ENCODE results near the gene RRBP1. TPM values are rescaled to one million over a fixed set of nuclear protein-coding genes. Genes with fewer than 3 reads are reported as not detected.

The RRBP1 gene
- total RNA-seq, 1 experiment from 2014 or later = 93.6 TPM

DNA sequence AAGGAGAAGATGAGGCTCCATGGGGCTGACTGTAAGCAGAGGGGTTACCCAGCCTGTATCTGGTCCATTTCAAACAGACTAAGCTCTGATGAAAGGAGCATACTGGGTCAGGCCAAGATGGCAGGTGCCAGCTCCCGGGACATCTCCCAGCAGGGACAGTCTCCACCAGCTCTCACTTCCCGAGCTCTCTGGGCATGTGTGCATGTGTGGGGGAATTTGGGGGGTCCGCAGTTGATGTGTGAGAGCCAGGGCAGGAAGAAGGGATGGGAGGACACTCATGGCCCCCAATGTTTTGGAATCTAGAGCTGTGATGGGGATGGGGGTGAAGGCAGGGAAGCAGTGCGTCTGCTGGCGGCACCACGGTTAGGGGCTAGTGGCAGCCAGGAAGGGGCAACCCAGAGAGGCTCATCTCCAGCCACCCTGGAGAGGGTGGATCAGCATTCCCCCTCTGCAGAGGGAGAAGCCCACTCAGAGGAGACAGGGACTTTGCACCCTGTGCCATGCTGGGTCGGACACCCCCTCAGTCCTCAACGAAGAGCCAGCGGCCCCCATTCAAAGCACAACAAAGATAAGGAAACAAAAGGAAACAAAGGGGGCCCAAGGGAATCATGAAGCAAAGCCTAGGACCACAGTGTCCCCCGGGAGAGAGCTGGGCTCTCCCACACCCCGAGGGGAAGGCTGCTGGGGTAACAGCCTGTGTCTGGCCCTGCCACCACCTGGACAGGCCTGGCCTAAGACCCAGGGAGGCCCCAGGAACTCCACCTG lies 59.8 kb downstream of the RRBP1 start:
- DNase-seq (ENCODE audit: low spot score) = no peak

DNA sequence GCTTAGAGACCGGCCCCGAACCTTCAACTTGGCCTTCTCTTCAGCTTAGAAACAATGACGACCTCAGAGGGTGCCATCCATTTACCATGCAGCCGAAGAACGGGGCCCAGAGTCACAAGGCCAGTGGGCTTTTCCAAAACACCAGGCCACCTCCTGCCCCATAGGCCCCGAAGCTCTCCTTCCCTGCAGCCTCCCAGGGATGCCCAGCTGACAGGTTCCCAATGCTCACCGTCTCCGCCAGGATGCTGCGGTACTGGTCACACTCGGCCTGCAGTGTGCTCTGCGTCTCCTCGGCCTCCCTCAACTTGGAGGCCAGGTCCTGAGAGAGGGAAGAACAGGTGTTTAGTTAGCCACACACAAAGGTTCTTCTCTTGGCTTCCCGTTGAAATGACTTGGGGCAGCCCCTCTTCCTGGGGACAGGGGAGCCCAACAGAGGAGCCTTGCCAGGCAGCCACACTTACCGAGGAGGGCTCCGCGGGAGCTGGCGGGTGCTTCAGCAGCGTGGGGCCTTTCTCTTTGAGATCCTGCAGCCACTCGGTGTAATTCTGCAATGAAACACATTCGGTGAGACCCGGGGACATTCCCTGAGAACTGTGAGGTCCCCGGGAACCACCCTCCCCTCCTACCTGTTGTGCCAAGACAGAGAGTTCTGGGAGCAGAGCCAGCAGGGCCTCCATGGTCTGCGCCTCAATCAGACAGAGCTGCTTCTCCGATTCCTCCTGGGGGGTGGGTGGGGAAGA lies 60.6 kb downstream of the RRBP1 start:
- DNase-seq (ENCODE audit: low spot score) = no peak

DNA sequence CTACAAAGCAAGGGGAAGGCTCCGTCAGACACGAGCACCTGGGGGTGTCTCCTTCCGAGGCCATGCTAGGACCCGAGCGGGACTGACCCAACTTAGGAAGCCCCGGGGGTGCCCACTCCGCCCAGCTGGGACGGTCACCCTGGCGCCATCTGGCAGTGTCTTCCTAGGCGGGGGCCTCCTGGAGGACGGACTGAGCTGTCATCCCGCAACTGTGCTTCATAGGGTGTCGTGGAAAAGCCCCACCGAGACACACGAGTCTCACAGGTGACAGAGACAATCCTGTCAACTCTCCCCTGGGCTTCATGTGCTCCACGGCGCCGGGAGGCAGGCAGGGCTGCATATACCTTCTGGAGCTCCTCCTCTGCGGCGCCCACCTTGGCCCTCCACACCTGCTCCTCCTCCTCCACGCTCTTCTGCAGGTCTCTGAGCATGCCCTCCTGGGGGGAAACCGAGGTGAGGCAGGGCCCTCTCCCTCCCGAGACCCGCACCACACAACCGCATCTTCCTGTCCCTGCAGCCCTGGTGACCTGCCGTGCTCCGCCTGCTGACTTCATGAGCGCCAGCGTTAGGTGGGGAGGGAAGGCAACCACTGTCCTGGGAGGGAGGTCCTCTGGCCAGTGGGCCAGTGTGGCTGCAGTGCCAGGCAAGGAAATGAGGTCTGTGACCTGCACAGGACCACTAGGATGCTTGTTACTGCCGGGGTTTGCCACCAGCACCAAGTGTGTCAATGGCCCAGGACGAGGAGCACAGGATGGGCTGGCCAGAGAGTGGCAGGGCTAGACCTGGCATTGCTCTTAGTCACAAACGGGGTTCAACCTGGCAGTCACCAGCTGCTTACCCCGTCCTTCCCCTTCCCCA lies 61.4 kb downstream of the RRBP1 start:
- no peak for DNase-seq (ENCODE audit: low spot score)

DNA sequence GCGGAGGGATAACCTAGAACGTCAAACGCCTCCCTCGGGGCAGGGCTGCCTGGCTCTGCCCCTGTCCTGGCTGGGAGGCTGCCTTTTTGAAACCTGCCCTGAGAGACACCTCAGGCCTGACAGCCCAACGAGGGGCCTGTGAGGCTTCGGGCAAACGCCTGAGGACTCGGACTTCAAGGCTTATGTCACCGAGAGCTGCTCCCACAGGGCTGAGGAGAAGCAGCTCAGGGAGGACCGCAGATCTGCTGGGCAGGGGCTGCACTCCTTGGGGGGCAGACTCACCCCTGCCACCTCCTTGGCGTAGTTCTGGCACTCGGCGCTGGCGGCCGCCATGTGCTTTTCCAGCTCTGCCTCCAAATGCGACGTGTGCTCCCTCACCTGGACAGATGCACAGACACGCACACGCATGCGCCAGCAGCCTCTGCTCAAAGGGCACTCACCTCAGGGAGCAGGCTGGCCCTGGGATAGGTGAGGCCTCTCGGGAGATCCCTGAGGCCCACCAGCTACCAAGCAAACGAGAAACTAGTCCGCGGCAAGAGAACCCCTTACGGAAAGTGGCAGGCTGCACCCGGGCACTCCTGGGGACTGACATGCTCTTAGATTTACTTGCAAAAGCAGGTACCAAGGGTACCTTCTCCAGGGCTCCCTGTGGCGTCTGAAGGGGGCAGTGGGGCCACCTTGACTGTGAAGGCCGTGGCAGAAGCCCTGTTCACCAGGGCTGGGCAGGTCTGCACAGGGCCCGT lies 62.5 kb downstream of the RRBP1 start:
- DNase-seq (ENCODE audit: low spot score) = no peak

DNA sequence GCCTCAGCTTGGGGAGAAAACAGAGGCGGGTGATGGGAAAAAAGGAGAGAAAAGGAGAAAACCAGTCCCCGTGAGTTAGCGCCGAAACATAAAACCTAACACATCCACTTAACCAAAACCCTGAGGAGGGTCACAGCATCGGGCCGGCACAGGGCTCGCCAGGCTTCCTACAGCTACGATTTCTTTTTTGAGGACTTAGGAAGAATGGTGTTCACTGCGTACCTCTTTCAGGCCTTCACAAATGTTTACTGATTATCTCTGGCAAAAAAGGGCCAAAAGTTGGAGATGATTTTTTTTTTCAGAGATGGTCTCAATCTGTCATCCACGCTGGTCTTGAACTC lies 63.4 kb downstream of the RRBP1 start:
- no peak for DNase-seq (ENCODE audit: low spot score)

DNA sequence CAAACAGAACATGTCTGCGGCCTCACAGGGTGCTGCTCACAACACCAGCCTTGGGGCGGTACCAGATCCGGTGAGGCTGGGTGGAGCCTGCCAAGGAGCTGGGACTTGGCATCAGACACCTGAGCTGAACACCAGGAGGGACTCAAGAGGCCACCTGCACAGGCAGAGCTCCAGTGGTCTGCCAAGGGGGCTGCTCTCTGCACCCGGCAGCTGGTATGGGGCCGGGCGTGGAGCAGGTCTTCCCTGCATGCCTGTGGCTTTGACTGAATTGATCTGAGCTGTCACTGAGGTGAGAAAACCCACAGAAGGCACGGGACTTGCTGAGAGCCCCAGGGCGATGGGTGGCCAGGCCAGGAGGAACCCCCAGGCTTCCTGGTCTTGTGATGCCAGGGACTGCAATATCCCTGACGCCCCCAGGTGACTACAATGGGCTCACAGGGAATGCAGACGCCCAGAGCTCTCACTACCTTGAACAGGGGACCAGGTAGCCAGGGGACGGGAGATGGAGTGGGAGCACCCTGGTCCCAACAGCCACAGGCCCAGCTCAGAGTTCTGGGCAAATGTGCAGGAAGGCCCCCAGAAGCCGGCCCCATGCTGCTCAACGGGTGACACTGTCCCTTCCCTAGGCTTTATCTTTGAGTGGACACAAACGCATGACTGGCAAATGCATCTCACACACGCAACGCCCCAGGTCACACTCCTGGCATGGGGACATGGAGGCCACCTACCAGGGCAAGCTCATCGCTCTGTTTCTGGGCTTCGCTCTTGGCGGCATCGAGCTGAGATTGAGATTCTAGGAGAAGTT lies 64.0 kb downstream of the RRBP1 start:
- DNase-seq (ENCODE audit: low spot score) = no peak

DNA sequence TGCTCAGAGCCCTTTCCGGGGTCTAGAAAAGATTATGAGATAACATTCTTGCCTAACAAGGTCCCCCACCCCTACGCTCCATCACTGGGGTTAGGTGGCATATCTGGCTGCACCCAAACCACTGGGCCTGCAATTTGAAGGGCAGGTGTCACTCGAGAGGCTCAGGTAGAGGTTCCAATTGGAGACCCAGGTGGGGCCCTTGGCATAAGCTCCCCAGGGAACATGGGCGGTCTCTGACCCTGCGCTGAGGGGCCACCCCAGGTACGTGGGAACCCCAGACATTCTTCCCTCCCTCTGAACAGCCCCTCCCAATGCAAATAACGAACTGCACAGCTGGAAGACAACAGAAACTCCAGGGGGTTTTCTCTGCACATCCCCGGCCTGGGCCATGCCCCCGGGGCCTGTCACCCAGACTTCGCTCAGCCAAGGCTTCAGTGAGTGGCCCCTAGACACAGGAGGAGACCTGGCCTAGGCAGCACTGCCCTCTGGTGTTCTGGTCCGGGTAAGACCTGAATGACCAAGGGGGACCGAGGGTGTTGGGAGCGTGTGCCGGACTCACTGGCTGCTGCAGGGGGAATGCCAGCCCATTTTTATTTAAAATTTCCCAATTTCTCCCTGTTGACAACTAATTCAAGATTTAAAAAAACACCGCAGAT lies 64.7 kb downstream of the RRBP1 start:
- DNase-seq (ENCODE audit: low spot score) = peak; percentile 62

DNA sequence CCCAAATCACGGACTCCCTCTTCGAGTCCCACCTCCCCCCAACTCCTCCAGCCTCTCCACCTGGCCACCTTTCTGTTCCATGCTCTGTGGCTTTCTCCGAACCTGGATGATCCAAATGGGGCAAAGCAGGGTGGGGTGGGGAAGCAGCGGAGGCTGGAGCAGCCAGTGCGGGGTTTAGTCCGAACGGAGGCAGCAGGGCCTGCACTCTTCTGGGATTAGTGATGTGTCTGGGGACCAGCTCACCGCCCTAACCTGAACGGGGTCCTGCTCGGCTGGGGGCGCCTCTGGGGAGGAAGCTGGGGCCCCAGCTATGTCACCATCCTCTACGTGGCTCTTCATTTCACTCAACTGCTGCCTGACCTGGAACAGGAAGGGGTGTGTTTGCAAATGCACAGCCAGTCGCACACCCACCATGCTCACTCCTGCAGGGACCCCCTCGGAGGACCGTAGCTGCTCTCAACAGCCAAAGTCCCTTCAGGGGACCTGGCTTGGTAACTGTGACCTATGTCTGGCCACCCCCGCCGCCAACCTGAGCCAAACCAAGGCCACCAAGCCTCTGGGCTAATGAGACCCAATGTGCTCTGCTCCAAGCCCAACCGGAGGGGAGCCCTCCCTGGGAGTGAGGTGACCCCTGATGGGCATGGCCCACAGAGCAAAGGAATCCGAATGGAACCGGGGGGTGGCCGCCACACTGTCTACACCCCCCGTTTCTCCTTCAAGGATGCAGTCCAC lies 65.4 kb downstream of the RRBP1 start:
- DNase-seq (ENCODE audit: low spot score) = no peak

DNA sequence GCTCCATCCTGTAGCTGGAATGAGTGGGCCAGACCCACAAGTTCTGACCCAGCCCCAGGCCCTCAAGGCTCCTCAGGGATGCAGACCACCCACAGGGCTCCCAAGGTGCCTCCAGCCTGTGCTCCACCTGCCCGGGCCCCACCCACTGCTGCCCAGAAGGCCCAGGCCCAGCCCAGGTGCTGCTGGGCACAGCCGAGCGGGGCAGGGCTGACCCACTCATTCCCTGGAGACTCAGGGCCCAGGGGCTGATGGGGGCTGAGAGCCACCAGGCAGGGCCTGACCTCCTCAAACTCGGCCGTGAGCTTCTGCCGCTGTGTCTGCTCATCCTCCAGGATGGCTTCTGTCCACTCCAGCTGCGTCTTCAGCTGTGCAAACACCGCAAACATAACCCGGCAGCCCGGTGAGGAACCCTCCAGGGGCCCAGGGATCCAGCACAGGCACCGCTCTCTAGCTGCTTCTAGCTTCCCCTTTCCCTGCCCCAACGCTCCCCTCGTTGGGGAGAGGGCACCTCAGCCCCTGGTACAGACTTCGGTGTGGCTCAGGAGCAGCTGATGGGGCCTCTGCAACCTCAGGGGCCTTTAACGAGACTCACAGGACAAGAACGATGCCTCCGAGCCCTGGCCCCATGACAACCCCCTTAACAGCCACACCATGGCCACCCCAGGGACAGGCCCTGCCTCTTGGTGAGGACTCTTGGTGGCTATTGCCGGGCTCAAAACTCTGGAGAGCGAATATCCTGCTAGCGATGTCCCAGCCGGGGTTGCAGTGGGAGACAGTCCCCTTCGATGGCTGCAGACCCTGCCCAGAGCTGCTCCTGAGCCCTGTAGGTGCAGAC lies 66.2 kb downstream of the RRBP1 start:
- no peak for DNase-seq (ENCODE audit: low spot score)

DNA sequence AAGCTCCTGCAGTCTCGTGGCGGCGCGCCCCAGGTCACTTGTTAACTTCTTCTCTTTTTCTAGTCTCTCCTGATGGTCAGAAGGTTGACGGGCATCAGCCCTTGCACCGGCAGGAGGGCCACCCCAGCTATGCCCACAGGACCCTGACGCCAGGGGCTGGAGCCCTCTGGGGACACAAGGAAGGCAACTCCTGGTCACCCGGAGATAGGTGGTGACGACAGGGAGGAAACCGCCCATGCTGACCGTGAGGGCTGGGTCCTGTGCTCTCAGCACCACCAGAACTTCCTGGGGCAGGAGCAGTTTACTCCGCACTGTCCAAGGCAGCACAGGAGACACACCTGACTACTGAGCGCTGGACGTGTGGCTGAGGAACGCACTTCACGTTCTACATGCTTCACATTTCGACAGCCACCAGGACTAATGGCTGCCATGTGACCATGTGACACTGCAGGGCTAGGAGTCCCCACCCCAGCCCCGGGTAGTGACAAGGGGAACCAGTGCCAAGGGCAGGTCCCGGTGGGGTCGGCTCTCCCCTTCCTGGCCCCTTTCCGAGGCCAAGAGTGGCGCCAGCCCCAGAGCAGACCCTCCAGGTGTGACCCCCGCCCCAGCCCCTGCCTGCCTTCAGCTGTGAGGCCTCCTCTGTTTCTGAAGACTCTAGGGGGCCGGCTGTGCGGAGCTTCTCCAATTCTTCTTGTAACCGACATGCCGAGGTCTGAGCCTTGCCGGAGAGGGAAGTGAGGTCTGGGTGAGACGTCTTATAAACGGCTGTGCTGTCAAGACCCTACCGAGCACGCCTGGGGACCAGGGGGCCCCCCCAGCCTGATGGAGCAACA lies 67.0 kb downstream of the RRBP1 start:
- DNase-seq (ENCODE audit: low spot score) = no peak

DNA sequence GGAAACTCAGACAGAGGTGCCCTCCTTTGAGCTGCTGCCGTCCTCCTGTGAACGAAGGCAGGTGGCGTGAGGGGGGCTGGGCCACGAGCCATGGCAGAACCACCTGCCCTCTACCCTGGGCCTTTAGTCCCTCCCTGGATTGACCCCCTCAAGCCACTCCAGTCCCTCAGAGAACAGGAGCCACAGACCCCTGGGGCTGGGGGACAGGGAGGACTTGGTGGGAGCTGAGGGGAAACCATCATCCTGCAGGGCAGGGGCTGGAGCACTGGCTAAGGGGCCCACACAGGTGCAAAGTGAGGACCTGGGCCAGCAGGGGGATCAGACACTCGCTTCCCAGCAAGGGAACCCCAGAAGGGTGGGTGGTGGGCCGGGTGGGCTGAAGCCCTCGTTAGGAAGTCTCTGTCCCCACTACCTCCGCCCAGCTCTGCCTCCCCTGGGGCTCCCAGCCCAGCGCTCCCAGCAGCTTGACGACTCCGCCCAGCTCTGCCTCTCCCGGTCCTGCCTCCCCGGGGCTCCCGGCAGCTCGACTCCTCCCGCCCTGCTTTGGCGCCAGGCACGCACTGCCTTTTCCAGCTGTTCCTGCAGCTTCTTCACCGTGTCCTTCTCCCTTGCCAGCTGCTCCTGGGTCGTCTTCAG lies 67.7 kb downstream of the RRBP1 start:
- peak; percentile 63 for DNase-seq (ENCODE audit: low spot score)

DNA sequence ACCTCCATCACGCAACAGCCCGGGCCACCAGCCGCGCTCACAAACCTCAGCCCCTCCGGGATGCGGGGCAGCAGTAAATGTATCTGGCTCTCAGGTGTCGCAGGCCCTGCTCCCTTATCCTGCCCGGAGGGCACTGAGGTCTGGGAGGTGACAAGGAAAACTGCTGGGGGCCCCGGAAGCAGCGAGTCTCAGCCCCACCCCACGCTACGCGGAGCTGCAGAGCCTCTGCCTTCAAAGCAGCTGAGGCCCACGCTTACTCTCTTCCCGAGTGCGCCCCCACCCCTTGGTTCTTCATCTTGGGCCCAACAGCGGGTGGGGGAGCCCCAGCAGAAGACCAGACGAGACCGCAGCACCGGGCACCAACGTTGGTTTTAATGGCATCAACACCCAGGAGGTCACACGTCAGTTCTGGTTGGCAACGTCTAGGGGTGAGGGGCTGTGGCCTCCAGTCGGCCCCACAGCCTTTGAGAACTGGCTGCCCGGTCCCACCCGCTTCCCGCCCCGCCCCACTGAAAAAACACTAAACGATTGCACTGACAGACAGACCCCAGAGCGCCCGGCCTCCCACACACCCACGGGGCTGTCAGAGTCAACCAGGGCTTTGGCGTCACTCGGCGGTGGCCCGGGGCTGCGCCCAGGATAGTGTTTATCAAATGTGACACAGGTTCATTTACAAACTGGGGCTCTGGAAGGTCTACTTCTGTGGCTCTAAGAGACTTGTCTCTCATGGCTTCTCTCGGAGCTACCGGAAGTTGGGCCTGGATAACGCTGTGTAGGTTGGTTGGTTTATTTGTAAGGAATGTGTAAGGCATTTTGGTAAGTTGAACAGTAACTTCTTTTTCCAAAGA lies 68.5 kb downstream of the RRBP1 start:
- DNase-seq (ENCODE audit: low spot score) = no peak

DNA sequence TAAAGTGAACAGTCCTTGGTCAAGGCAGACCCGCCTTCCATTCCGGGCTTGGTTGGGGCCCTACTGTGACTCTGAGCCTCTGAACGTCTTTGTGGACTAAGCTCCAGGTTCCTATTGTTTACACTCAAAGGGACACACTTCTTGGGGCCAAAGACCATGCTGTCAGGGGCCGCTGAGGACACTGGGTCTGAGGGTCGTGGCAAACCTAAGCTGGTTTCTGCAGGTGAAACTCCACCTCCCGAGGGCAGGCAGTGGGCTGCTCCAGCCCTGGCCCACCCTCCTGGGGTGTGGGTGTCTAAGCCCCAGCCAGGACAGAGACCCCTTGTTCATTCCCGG lies 69.1 kb downstream of the RRBP1 start:
- DNase-seq (ENCODE audit: low spot score) = no peak

DNA sequence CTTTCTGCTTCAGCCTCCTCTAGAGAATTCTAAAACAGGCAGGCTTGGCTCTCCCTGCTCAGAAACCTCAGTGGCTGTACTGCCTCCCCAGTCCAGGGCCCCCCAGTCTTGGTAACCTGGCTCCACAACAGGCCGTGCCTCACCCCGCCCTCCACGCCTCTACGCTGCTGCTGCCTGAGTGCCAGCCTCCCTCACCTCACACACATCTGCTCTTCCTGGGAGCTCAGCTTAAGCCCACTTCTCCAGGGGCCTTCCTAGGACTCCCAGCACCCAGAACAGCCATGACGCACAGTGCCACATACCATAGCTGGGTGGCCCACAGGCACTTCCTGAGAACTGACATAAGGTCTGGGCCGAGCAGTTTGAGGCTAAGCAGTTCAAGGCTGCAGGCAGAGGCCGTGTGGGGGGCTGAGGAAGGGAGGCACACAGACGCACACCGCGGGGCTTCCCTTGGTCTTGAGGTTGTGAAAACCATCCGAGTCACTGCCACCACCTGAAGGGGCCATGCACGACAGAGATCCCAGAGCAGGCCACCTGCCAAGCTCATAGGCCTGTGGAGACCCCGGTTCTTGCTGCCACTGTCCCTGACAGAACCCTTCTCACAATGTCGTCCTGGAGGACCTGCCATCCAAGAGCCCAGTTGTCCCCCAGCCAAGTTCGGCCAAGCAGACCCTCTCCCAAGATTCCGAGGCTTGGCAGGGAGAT lies 69.6 kb downstream of the RRBP1 start:
- peak; percentile 29 for DNase-seq (ENCODE audit: low spot score)

DNA sequence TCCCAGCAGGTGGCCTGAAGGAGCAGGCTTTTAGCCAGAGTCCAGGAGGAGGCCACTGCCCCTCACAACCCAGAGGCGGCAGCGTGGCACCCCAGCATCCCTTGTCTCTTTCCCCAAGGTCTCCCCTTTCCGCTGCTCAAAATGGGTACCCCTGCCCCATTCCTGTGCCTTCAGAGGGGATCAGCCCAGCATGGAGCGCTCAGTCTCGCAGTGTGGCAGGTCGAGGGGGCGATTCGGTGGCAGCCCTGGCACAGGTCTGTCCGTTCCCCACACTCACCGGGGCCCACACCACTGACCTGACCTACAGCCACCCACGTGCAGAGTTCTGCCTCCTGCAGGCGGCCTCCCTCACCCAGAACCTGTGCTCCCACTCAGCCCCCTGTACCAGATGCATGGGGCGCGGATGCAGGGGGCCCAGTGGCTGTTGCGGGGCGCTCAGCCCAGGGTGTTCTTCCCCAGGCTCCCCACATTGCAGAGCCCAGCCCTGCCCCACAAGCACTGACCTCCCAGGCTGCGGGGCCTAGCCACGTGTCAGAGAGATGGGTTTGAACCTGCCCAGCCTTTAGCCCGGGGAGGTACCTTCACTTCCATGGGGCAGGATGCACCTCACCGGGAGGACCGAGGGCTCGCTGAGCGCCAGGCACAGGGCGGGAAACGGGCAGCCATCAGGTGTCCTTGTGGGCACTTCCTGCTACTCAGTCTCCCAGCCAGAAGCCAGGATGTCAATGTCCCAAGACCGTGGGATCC lies 70.3 kb downstream of the RRBP1 start:
- peak; percentile 71 for DNase-seq (ENCODE audit: low spot score)

Data from HT-29 (cell line).